ENCODE measurements around the gene SLC49A4. TPM values are rescaled to one million over a fixed set of nuclear protein-coding genes. Genes with fewer than 3 reads are reported as not detected.
"Not testable (repeated sequence)": the region's sequence is repeated elsewhere in the genome, so short reads cannot be mapped to it uniquely, and the experiment has no call there.

Gene SLC49A4, protein sequence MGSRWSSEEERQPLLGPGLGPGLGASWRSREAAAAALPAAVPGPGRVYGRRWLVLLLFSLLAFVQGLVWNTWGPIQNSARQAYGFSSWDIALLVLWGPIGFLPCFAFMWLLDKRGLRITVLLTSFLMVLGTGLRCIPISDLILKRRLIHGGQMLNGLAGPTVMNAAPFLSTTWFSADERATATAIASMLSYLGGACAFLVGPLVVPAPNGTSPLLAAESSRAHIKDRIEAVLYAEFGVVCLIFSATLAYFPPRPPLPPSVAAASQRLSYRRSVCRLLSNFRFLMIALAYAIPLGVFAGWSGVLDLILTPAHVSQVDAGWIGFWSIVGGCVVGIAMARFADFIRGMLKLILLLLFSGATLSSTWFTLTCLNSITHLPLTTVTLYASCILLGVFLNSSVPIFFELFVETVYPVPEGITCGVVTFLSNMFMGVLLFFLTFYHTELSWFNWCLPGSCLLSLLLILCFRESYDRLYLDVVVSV
- total RNA-seq (2014; rRNA removed; shearing (Covaris generic)) = 9.9 and 13.8 TPM in 2 replicates

DNA sequence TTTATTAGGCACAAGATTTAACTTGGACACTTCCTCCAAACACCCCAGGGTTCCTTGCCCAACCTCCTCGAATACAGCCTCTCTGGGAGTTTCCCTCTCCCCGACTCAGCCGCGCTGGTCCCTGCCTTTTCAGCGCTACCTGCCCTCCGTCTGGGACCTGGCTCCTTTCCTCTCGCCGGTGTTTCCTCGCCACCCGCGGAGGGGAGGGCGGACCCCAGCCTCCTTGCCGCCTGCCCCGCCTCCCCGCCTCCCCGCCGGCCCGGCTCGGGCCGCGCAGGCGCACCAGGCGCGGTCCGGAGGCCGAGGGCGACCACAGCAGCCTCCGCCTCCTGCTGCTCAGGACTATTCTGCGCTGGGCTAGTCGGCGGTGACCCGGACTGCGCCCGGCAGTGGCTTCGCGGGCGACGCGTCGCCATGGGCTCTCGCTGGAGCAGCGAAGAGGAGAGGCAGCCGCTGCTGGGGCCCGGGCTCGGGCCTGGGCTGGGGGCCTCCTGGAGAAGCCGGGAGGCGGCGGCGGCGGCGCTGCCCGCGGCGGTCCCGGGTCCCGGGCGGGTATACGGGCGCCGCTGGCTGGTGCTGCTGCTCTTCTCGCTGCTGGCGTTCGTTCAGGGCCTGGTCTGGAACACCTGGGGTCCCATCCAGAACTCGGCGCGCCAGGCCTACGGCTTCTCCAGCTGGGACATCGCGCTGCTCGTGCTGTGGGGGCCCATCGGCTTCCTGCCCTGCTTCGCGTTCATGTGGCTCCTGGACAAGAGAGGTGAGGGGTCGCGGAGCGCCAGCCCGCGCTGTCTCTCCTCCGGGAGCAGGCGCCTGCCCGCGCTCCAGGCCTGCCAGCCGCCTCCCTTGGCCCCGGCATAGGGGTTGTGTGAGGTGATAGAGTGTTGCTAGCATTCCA is at the start of gene SLC49A4:
TSS of gene SLC49A4 (plus strand) at position 291 of the 895 bp plus-strand sequence. CDS start at position 415, 124 bp downstream.
- peak; percentile 87 for DNase-seq (ENCODE audit: low spot score)

DNA sequence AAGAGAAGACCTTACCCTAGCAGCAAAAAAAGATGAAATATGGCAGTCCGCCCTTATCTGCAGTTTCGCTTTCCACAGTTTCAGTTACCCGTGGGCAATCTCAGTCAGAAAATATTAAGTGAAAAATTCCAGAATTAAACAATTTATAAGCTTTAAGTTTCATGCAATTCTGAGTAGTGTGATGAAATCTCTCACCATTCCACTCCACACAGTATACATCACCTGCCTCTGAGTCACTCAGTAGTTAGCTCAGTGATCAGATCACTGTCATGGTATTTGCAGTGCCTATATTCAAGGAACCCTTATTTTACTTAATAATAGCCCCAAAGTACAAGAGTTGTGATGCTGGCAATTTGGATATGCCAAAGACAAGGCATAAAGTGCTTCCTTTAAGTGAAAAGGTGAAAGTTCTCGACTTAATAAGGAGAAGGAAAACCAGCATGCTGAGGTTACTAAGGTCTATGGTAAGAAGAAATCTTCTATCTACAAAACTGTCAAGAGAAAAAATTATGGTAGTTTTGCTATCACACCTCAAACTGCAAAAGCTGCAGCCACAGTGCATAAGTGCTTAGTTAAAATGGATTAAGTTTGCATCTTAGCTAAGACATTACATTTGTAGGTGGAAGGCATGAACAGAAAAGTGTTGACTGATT is 49.4 kb upstream of the SLC49A4 start:
- DNase-seq (ENCODE audit: low spot score) = no peak

DNA sequence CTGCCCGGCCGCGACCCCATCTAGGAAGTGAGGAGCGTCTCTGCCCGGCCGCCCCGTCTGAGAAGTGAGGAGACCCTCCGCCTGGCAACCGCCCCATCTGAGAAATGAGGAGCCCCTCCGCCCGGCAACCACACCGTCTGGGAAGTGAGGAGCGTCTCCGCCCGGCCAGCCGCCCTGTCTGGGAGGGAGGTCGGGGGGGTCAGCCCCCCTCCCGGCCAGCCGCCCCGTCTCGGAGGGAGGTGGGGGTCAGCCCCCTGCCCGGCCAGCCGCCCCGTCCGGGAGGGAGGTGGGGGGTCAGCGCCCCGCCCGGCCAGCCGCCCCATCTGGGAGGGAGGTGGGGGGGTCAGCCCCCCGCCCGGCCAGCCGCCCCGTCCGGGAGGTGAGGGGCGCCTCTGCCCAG is 47.6 kb upstream of the SLC49A4 start:
- not testable (repeated sequence) for DNase-seq (ENCODE audit: low spot score)

DNA sequence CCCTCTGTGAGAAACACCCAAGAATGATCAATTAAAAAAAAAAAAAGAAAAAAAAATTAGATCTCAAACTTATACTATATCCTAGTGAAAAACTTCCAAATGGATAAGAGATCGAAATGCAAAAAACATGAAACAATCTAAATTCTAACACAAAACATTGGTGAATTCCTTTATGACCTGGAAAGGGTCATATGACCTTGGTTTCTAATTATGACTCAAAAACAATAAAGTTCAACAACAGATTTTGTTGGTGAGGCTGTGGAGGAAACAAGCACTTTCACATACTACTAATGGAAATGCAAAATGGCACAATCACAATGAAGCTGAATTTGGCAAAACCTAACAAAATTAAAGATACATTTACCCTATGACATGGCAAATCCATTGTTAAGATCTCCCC is 46.5 kb upstream of the SLC49A4 start:
- no peak for DNase-seq (ENCODE audit: low spot score)

DNA sequence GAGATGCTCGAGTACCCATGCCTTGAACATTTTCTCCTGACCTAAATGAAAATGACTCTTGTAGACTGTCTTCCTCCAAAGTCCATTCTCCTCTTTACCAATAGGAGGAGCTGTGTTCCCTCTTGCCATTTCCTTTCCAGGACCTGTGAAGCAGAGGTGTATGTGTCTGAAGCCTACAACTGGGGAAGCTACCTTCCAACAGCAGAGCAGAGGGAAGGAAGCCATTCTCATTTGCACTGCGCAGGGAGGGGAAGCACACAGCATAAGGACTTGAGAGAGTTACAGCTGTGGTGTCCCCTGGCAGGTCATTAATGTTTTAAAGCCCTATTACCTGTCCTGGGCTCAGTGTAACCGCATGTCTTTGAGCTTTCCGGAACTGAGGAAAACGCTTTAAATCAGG is 39.9 kb upstream of the SLC49A4 start:
- peak; percentile 79 for DNase-seq (ENCODE audit: low spot score)

DNA sequence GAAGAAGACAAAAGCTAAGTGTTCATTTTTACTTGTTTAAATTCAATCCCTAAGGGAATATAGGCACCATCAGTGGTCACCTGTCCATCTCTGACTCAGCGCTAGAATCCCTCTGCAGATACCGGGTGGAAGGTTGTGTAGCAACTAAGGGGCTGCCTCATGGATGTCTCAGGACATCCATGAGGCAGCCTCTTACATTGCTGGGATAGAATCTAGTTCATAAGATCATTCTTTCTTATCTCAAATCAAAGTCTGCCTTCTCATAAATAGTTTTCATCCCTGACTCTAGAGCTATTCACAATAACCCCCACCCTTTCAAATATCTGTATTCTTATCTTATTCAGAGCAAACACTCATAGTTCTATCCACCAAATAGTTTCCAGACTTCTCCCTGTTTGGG is 39.4 kb upstream of the SLC49A4 start:
- no peak for DNase-seq (ENCODE audit: low spot score)

DNA sequence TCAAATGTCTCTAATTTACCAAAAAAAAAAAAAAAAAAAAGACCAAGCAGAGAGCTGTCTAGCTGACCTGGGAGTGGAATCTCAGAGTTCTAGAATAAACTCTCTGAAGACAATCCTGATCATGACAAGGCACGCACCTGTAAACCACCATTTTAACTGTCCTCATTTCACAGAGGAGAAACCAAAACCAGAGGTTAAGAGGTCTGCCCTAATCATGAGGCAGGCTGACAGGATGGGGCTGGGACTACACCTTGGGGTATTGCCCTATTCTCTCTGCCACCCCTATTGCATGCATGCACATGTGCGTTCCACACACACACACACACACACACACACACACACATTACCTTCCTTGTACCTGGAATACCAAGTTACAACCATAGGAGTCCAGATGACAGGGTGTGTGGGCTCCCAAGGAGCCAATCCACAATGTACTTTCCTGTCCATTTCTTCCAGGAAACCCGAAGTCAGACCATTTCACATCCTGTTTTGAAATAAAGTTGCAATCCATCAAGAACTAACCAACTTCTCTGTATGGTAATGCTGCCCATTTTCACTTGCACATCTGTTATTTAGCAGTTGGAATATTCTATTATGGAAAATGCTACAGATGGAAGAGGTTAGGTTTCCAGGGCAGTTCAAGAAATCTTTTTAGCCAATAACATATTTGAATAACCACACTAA is 35.9 kb upstream of the SLC49A4 start:
- no peak for DNase-seq (ENCODE audit: low spot score)

DNA sequence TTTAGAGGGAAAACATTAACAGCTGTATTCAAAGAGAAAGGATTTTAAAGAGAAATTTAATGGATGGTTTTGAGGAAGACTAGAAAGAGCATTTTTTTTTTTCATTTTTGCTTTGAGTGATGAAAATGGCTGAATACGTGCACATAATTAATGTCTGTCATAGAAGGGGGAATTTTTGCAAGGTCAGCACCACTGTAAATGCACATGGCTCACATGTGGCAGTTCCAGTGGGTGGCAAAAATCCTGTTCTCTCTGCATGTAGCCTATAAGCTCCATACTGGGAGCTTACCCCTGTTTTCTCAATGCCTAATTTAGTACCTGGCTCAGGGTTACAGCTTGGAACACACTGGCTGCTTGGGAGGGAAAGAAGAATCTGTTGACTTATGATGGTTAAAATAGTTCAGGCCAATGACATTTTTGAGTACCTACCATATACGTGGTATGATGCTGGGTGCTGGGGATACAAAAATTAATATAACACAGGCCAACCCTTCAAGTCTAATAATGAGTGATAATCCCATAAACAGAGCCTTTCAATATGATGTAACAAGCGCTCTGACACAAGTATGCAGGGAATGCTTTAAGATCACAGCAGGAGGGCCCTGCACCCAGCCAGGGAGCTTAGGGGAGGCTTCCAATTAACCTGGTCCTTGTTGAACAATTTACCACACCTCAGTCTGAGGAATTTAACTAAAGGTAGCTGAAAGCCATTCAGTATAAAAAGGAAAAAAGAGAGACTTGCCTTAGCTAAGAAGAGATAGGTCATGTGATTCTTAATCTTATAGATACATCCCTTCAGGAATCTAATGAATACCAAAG is 34.2 kb upstream of the SLC49A4 start:
- no peak for DNase-seq (ENCODE audit: low spot score)

DNA sequence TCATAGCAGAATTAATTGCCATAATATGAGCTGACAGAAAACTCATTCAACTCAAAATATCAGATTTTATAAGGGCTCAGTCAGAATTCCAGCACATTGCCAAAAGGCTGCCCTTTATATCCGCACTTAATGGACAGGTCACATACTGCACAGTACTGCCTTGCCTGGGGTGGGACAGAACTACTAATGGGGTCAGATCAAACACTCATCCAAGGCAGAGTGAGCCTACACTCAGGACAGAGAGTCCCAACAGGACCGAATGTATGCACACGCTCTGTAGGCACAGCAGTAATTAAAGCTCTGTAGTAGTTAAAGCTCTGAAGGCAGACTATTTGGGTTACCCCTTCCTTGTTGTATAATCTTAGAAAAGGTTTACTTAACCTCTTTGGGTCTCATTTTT is 28.4 kb upstream of the SLC49A4 start:
- DNase-seq (ENCODE audit: low spot score) = no peak

DNA sequence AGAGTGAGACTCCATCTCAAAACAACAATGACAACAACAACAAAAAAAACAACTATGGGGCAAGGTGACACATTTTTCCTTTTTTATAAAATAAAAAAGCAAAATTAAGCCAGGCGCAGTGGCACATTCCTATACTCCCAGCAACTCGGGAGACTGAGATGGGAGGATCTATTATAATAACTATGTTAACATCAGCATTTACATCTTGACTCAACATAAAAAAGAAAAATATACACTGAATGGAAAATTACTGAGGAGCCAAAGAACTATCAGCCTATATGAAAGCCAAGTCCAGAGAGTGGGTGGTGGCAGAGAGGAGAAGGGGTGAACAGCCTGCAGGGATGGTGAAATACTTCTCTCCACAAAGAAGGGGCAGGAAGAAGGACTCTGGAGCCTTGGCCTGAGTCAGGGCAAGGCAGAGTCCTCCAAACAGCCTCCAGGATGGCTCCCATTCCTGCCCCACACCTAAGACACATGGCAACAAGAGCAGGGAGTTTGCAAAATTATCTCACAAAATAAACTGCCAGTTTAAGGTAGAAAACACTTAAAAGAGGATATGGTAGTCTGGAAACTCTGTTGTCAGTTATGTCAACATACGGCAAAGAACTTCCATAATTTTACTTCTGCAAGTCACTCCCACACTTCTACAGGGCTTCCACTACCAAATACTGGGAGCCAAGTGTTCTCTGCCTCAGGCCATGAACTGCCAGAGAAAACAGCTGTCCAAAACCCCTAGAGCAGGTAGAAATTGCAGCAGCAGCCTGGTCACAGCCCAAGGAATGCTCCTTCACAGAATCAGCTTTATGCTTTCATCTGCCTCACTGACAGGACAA is 27.1 kb upstream of the SLC49A4 start:
- no peak for DNase-seq (ENCODE audit: low spot score)

DNA sequence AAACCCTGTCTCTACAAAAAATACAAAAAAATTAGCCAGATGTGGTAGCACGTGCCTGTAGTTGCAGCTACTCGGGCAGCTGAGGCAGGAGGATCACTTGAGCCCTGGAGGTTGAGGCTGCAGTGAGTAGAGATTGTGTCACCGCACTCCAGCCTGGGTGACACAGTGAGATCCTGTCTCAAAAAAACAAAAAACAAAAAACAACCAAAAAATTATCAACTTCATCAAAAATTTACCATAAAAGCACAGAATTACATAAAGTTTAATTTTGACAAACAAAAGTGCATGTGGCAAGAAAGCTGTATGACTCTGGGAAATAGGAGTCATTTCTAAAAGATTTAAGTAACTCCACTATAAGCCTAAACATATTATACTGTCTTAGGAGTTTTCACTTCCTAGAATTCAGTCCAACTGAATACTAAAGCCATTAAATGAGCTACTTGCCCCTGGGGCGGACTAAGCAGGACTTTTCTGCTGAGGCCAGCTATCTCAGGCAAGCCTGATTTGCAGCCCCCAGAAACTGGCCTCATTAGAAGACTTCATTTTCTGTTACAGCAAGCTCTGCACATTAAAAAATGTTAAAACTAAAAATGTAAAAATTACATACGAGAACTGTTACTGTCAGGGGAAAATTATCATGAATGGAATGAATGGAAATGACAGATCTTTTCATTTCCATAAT is 24.2 kb upstream of the SLC49A4 start:
- DNase-seq (ENCODE audit: low spot score) = no peak

DNA sequence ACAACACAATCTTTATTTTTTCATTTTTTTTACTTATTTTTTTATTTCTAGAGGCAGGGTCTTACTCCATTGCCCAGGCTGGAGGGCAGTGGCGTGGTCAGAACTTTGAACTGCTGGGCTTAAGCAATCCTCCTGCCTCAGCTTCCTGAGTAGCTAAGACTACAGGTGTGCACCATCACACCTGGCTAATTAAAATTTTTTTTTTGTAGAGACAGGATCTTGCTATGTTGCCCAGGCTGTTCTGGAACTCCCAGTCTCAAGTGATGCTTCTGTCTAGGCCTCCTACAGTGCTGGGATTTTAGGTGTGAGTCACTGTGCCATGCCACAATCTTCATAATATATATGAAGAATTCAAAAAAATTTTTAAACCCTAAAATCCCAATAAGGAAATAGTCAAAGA is 22.0 kb upstream of the SLC49A4 start:
- DNase-seq (ENCODE audit: low spot score) = no peak

DNA sequence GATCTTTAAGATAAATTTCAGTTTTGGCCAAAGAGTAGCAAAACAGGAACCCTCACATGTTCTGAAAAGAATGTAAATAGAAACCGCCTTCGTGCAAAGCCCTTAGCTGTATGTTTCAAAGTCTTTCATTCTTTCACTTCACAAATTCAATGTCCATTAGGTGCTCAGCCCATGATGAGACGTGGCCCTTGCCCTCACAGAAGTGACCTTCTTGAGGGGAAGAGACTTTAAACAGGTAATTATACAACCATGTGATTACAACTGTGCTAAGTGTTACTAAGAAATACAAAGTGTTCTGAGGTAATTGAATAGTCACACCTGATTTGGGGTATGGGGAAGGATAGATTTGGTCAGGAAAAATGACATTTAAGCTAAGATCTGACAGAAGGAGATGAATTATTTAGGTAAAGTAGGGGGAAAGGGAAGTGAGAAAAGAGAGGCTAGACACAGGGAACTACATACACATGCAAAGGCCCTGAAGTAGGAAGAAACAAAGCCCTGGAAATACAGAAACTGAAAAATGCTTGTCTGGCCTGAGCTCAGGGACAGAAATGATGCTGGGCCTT is 20.8 kb upstream of the SLC49A4 start:
- DNase-seq (ENCODE audit: low spot score) = no peak

DNA sequence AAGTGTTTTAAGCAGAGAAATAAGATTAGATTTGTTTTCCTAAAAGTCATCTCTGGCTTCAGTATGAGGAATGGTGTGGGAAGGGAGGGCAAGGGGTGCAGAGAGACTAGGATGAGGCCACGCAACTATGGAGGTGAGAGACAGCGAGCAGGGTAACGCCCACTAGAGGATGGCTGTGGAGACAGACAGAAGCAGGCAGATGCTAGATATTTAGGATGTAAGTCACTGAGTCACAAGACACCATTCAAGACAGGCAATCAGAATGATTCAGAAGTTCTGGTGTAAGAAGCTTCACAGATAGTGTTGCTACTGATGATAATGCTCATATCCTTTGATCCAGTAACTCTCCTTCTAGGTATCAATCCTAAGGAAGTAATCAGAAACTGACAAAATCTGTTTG is 20.3 kb upstream of the SLC49A4 start:
- no peak for DNase-seq (ENCODE audit: low spot score)

DNA sequence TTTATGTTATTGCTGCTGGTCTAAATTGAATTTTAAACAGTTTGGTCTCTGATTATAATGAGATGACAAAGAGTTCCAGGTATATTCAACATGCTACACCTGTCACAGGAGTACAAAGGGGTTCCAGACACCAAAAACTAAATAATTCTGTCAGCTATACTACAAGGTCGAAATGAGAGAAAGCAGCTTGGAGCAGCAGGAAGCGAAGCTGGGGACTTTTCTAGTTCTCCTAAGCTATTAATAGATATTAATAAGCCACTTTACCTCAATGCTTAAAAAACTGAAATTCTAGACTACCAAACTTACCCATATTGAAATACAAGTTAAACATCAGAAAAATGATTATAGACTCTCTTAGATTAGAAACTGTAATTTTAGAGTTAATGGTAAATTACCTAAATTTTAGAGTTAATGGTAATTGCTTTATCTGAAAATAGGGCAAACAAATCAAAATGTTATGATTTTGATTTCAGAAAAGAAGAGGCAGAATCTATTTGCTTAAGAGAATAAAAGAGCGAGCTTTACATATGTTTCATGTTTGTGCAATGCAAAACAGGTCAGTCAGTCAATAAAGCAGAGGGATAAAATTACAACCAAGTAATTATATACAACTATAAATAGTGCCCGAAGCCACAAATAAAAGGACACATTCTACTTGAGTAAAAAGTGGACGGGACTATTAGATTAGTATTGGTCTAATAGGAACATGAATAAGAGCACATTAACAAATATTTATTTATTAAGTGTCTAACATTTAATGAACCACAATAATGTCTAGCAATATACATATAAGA is 18.0 kb upstream of the SLC49A4 start:
- DNase-seq (ENCODE audit: low spot score) = no peak

DNA sequence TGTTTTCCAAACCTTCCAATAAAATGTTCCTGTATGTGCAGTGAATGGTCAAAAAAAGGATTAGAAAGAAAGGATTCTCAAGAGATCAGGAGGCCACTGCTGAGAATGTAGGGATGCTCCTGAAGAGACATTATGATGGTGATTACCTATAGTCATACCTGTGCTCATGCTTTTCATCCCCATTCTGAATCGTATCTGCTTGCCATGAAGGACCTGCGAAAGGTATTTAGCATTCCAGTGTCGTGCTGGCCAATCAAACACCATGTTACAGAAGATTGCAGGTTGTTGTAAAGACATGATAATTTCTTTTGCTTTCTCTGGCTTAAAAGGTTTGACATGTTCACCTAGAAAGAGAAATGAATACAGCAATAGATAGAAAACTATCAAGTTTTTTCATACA is 17.3 kb upstream of the SLC49A4 start:
- DNase-seq (ENCODE audit: low spot score) = no peak

DNA sequence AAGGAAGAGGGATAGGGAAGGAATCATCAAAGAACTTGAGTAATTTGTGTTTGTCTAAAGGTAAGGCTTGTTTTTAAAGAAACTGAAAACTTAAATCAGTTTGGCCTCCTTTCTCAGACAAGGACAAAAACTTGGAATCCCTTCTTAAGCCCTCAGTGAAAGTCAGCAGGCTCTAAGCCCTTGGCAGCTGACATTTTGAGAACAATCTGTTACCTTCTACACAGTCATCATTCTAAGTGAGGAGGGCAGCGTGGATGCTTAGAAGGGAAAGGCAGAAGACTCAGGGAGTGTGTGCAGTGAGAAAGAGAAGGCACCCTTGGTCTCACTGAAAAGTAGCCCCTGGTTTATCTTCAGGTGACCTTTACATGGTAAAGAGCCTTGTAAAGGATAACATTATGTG is 12.1 kb upstream of the SLC49A4 start:
- no peak for DNase-seq (ENCODE audit: low spot score)

DNA sequence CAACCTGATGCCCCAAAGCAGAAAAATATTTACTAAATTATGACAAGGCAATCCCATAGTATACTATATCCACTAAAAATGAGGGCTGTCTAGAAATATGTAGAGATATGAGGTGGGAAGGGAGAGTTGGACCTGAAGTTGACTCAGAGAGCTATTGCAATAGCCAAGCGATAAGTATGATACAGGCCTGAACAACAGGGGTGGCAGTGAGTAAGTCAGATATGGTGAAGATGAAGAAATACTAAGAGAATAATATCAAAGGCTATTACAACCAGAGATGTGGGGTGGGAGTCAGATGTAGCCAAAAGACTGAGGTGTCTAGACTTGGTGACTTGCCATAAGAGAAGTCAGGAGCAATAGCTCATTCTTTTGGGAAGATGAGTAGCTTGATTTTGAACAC is 10.4 kb upstream of the SLC49A4 start:
- DNase-seq (ENCODE audit: low spot score) = no peak
